Thyroid gland (tissue), 4 donors: Measurements from ENCODE around the gene ADAM11. TPM values are rescaled to one million over a fixed set of nuclear protein-coding genes. Genes with fewer than 3 reads are reported as not detected.

Experiments
- DNase-seq, 2 donors: peaks; one replicate each; pipeline ENCODE4 v3.0.0-alpha.2; 2019
- H3K27ac ChIP-seq, 3 donors: fragments of 200-600 bp; sonication (generic); 1 replicate in 2 of 3; 2 replicates in 1 of 3; pipeline ENCODE4 v1.5.1; 2016 to 2019; ENCODE audit warnings: mild to moderate bottlenecking in 1 of 3, moderate library complexity in 1 of 3
- H3K27me3 ChIP-seq: fragments of 200-600 bp; sonication (generic); one replicate; pipeline ENCODE4 v1.5.1; 2019
- H3K36me3 ChIP-seq, 2 donors: fragments of 200-600 bp; sonication (generic); one replicate each; pipeline ENCODE4 v1.5.1; 2016 to 2019
- H3K4me1 ChIP-seq, 2 donors: fragments of 200-600 bp; sonication (generic); one replicate each; pipeline ENCODE4 v1.5.1; 2017 to 2019
- H3K4me3 ChIP-seq, 3 donors: fragments of 200-600 bp; sonication (generic); replicated peaks in 1 of 3; 1 replicate in 2 of 3; 2 replicates in 1 of 3; pipeline ENCODE4 v1.5.1; 2016; ENCODE audit warnings: mild to moderate bottlenecking in 1 of 3
- H3K9me3 ChIP-seq: fragments of 200-600 bp; sonication (generic); one replicate; pipeline ENCODE4 v1.5.1; 2017
- POLR2A ChIP-seq, 2 donors: fragments of 450-650 bp; IDR thresholded peaks; one replicate each; pipeline ENCODE4 v1.6.1; 2017; ENCODE audit warnings: antibody characterized with exemption in 2 of 2, mild to moderate bottlenecking in 2 of 2, moderate library complexity in 1 of 2
- WGBS, 2 donors: methylation state at CpG; one replicate each; pipeline ENCODE4 v1.1.5; 2017; 5-methylcytosine and 5-hydroxymethylcytosine counted together
- intact Hi-C: fragments of 100-400 bp; cut with DNase I; formaldehyde crosslinking; loops from one replicate; pipeline ENCODE4 v1.15.1; 2023
- total RNA-seq, 4 donors: library from RNA; depleted of rRNA; stranded (reverse); fragments of >200 nt; gene quantifications; one replicate each; pipeline ENCODE4 v1.2.3, GENCODE V29; 2016
- TF ChIP-seq, protein P1 (sequence below), 6 experiments: fragments of 200-600 bp in 3 of 6; fragments of 450-650 bp in 3 of 6; sonication (generic) in 3 of 6; IDR thresholded peaks; one replicate each; pipeline ENCODE4 v1.5.1; 2016 to 2019; ENCODE audit warnings: antibody characterized with exemption in 6 of 6, mild to moderate bottlenecking in 2 of 6, inconsistent platforms in 1 of 6, moderate library complexity in 1 of 6

The ADAM11 gene
- total RNA-seq, 4 donors from 2014 or later: 0.22 to 0.29 (median 0.27) TPM; not detected in 1

GRCh38 chr17:44774271-44775135 is 15.7 kb downstream of the ADAM11 start:
- 19 to 21% methylated on average over 32 to 36 of the region's 42 CpGs for WGBS, 2 donors
- Histone ChIP-seq H3K9me3 (no peaks in the 10 kb centered on the region), H3K4me3 (peak overlapping the region in 2 of 3 donors; percentile 19 to 42), H3K27ac (no peak overlapping the region), H3K4me1 (peaks cover 13 to 21% of the 10 kb centered on the region in 2 donors), H3K27me3 (no peaks in the 10 kb centered on the region), H3K36me3 (no peaks in the 10 kb centered on the region)
- peak; percentile 88 for DNase-seq
- TF ChIP-seq, protein P1, sequence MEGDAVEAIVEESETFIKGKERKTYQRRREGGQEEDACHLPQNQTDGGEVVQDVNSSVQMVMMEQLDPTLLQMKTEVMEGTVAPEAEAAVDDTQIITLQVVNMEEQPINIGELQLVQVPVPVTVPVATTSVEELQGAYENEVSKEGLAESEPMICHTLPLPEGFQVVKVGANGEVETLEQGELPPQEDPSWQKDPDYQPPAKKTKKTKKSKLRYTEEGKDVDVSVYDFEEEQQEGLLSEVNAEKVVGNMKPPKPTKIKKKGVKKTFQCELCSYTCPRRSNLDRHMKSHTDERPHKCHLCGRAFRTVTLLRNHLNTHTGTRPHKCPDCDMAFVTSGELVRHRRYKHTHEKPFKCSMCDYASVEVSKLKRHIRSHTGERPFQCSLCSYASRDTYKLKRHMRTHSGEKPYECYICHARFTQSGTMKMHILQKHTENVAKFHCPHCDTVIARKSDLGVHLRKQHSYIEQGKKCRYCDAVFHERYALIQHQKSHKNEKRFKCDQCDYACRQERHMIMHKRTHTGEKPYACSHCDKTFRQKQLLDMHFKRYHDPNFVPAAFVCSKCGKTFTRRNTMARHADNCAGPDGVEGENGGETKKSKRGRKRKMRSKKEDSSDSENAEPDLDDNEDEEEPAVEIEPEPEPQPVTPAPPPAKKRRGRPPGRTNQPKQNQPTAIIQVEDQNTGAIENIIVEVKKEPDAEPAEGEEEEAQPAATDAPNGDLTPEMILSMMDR (IDR thresholded peaks at IDR 0.05): peak; percentile 92 to 99 (median 98)
- TF ChIP-seq POLR2A (IDR thresholded peaks at IDR 0.05): no peak
- intact Hi-C loops: loop anchor here (2.0 to 5.0 kb wide), 3 partner anchors 90 to 358 kb away; partner anchors contain the start of gene PLCD3

DNA sequence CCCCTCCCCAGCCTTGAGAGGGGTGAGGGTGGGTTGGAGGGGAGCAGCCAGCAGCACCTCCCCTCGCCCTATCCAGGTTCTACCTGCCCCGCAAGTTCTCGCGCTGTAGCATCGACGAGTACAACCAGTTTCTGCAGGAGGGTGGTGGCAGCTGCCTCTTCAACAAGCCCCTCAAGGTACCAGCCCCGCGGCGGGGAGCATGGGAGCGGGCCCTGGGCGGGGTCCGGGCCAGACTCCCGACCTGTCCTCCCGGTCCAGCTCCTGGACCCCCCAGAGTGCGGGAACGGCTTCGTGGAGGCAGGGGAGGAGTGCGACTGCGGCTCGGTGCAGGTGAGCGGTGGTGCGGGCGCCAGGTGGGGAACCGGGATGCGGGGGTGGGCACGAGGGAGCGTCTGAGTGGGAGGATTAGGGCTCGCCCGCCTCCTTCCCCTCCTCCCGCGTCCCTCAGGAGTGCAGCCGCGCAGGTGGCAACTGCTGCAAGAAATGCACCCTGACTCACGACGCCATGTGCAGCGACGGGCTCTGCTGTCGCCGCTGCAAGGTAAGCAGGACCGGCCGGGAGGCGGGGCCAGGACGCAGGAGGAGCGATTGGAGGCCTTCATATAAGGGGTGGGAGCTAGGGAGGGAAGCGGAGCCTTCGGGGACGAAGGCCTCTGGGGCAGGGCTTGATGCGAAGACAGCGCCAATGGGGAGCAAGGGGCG is 16.5 kb downstream of the ADAM11 start:
- peak; percentile 97 to 98 for DNase-seq
- Histone ChIP-seq H3K27ac (no peak overlapping the region), H3K27me3 (no peaks in the 10 kb centered on the region), H3K4me3 (peak overlapping the region in 2 of 3 donors; percentile 19 to 42), H3K36me3 (no peaks in the 10 kb centered on the region), H3K9me3 (no peaks in the 10 kb centered on the region), H3K4me1 (peaks cover 13 to 22% of the 10 kb centered on the region in 2 donors)
- TF ChIP-seq, protein P1 (IDR thresholded peaks at IDR 0.05): peak in 1 of 6 experiments; percentile 11
- TF ChIP-seq POLR2A (IDR thresholded peaks at IDR 0.05): peak in 1 of 2 donors; percentile 25
- 0 to 3% methylated on average over 9 to 23 of the region's 50 CpGs for WGBS, 2 donors
- intact Hi-C loops: loop anchor here (2.0 to 5.0 kb wide), 3 partner anchors 90 to 357 kb away; partner anchors contain the start of gene PLCD3

DNA sequence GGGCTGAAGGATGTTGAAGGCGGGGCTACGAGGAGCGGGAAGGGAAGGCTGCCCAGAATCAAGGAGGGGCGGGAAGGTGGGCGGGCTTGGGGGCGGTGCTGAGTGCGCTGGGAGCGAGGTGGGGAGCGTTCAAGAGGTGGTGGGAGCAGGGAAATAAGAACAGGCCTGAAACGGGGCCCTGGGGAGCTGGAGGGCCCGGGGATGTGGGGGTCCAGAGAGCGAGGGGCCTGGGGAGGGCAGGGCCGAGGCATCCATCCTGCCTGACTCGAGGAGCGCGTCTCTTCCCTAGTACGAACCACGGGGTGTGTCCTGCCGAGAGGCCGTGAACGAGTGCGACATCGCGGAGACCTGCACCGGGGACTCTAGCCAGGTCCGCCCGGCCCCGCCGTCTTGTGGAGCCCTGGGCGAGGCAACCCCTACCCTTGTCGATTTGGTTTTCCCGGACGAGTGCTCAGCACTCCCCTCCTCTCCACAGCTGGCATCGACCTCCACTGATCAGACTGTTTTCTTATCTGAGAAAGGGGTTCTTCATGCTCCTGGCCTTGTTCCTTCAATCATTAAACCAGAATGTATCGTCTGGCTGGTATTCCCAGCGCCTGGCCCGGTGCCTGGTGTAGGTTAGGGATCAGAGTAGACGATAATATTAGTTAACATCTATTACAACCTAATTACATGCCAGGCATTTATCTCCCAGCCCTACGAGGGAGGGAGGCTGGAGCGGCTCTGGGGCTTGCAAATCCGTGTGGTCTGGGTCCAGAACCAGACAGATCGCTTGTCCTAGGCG is 17.2 kb downstream of the ADAM11 start:
- no peaks in the 10 kb centered on the region for H3K9me3 ChIP-seq
- no peaks in the 10 kb centered on the region for H3K27me3 ChIP-seq
- 10 to 21% methylated on average over 28 to 43 of the region's 43 CpGs for WGBS, 2 donors
- peaks cover 13 to 22% of the 10 kb centered on the region in 2 donors for H3K4me1 ChIP-seq
- peak overlapping the region in 1 of 3 donors; percentile 42 for H3K4me3 ChIP-seq
- intact Hi-C loops: loop anchor here (2.0 to 5.0 kb wide), 3 partner anchors 89 to 356 kb away; partner anchors contain the start of gene PLCD3
- H3K36me3 ChIP-seq: no peaks in the 10 kb centered on the region
- no peak for DNase-seq
- peak overlapping the region in 1 of 3 donors; percentile 19 for H3K27ac ChIP-seq
- TF ChIP-seq POLR2A (IDR thresholded peaks at IDR 0.05): no peak
- TF ChIP-seq, protein P1 (IDR thresholded peaks at IDR 0.05): no peak

- TF ChIP-seq POLR2A (IDR thresholded peaks at IDR 0.05): no peak
- TF ChIP-seq, protein P1 (IDR thresholded peaks at IDR 0.05): no peak
- H3K27ac ChIP-seq: no peak overlapping the region
- peaks cover 13 to 22% of the 10 kb centered on the region in 2 donors for H3K4me1 ChIP-seq
- H3K36me3 ChIP-seq: no peaks in the 10 kb centered on the region
- DNase-seq: no peak
- intact Hi-C loops: loop anchor here (5.0 kb wide), 2 partner anchors 245 to 355 kb away; partner anchors contain the start of gene PLCD3
- 79 to 86% methylated on average over 18 of the region's 19 CpGs for WGBS, 2 donors
- no peak overlapping the region for H3K4me3 ChIP-seq
- no peaks in the 10 kb centered on the region for H3K9me3 ChIP-seq
- no peaks in the 10 kb centered on the region for H3K27me3 ChIP-seq
Measured at GRCh38 chr17:44776628-44777393, 18.0 kb downstream of the ADAM11 start.
